Gastrocnemius medialis (tissue), 4 donors: Measurements from ENCODE around the gene MTCL1. TPM values are rescaled to one million over a fixed set of nuclear protein-coding genes. Genes with fewer than 3 reads are reported as not detected.

ENCODE experiments used
- ATAC-seq, 2 donors: fragments of 150-250 bp; one replicate each; pipeline ENCODE4 v1.9.1; 2016
- DNase-seq, 2 donors: peaks; one replicate each; pipeline ENCODE4 v3.0.0-alpha.2; 2019
- H3K27ac ChIP-seq, 4 donors: fragments of 200-600 bp; sonication (generic); 1 replicate in 1 of 4; 2 replicates in 3 of 4; pipeline ENCODE4 v1.5.1; 2016 to 2018; ENCODE audit warnings: mild to moderate bottlenecking in 2 of 4, moderate library complexity in 1 of 4
- H3K27me3 ChIP-seq, 3 donors: fragments of 200-600 bp; sonication (generic) in 2 of 3; 1 replicate in 1 of 3; 2 replicates in 2 of 3; pipeline versions ENCODE4 v1.5.1 to v1.6.0; 2016 to 2019; ENCODE audit warnings: mild to moderate bottlenecking in 1 of 3, moderate library complexity in 1 of 3
- H3K36me3 ChIP-seq, 2 donors: fragments of 200-600 bp; sonication (generic) in 1 of 2; one replicate each; pipeline ENCODE4 v1.5.1; 2017 to 2018
- H3K4me1 ChIP-seq, 2 donors: fragments of 200-600 bp; sonication (generic) in 1 of 2; one replicate each; pipeline ENCODE4 v1.5.1; 2016 to 2017; ENCODE audit warnings: mild to moderate bottlenecking in 2 of 2
- H3K4me3 ChIP-seq, 4 donors: fragments of 200-600 bp; sonication (generic) in 3 of 4; 1 replicate in 1 of 4; 2 replicates in 3 of 4; pipeline ENCODE4 v1.5.1; 2016 to 2019; ENCODE audit warnings: mild to moderate bottlenecking in 2 of 4
- H3K9me3 ChIP-seq, 3 donors: fragments of 200-600 bp; sonication (generic) in 2 of 3; 1 replicate in 1 of 3; 2 replicates in 2 of 3; pipeline ENCODE4 v1.5.1; 2016 to 2019
- POLR2A ChIP-seq, 2 donors: fragments of 450-650 bp; IDR thresholded peaks; one replicate each; pipeline ENCODE4 v1.6.1; 2017; ENCODE audit warnings: antibody characterized with exemption in 2 of 2, mild to moderate bottlenecking in 2 of 2, moderate library complexity in 2 of 2
- in situ Hi-C, 4 donors: fragments of 200-750 bp; cut with MboI; loops; one replicate each; pipeline versions ENCODE4 v1.15.0 to v1.8.0; 2017; ENCODE audit warnings: low sequenced_read_pairs in 4 of 4
- intact Hi-C: fragments of 100-400 bp; cut with DNase I; formaldehyde crosslinking; loops from one replicate; pipeline ENCODE4 v1.15.1; 2023; ENCODE audit warnings: low total_unique reads
- total RNA-seq, 4 donors: library from RNA; depleted of rRNA; stranded (reverse); fragments of >200 nt; gene quantifications; one replicate each; pipeline versions ENCODE4 v1.1.0 to v1.2.3, GENCODE V29; 2016
- TF ChIP-seq, protein P1 (sequence below), 5 experiments: fragments of 450-650 bp in 3 of 5; fragments of 200-600 bp in 2 of 5; sonication (generic) in 2 of 5; IDR thresholded peaks in 4 of 5; conservative IDR thresholded peaks in 1 of 5; 1 replicate in 4 of 5; 2 replicates in 1 of 5; pipeline ENCODE4 v1.5.1; 2016 to 2019; ENCODE audit warnings: antibody characterized with exemption in 5 of 5, mild to moderate bottlenecking in 3 of 5, moderate library complexity in 3 of 5

MTCL1 gene
- total RNA-seq, 4 donors from 2014 or later = 2.0 to 8.6 (median 3.5) TPM

DNA sequence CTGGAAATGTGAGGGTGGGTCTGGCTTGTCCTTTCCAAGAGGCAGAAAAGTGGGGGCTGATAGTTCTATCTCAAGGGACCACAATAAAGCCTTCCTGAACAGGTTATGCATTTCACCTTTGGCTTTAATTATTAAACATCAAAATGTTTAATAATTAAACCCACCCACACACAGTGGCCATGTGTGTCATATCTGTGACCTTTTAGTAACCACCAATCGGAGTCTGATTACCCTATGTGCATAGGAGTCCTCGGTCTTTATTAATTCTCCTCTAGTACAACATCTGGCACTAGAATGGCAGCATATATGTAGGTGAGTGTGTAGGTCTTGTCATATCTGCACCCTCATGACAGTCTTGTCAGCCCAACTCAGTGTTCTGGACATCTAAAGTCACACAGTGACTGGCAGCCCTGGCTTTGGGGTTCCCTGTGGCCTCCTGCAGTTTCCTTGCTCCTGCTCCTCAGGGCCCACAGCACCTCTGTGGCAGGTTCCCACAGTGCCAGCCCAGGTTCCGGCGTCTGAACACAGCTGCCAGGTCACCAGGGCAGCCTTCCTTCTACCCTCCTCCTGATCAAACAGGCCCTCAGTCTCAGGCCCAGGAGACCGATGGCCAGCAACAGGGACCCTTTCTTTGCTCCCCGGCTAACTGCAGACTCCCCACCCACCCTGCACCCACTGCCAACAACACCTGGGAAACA lies 100.9 kb downstream of the MTCL1 start:
- Histone ChIP-seq H3K4me3 (no peak overlapping the region), H3K9me3 (no peaks in the 10 kb centered on the region), H3K36me3 (no peaks in the 10 kb centered on the region), H3K4me1 (no peaks in the 10 kb centered on the region), H3K27me3 (no peaks in the 10 kb centered on the region), H3K27ac (no peak overlapping the region)
- TF ChIP-seq, protein P1, sequence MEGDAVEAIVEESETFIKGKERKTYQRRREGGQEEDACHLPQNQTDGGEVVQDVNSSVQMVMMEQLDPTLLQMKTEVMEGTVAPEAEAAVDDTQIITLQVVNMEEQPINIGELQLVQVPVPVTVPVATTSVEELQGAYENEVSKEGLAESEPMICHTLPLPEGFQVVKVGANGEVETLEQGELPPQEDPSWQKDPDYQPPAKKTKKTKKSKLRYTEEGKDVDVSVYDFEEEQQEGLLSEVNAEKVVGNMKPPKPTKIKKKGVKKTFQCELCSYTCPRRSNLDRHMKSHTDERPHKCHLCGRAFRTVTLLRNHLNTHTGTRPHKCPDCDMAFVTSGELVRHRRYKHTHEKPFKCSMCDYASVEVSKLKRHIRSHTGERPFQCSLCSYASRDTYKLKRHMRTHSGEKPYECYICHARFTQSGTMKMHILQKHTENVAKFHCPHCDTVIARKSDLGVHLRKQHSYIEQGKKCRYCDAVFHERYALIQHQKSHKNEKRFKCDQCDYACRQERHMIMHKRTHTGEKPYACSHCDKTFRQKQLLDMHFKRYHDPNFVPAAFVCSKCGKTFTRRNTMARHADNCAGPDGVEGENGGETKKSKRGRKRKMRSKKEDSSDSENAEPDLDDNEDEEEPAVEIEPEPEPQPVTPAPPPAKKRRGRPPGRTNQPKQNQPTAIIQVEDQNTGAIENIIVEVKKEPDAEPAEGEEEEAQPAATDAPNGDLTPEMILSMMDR (IDR thresholded peaks at IDR 0.05 in 4 of 5, conservative IDR thresholded peaks at IDR 0.05 in 1 of 5) = no peak
- TF ChIP-seq POLR2A (IDR thresholded peaks at IDR 0.05) = no peak
- in situ Hi-C loops = no loop called here
- no peak for DNase-seq
- ATAC-seq = no peak
- intact Hi-C loops = no loop called here

DNA sequence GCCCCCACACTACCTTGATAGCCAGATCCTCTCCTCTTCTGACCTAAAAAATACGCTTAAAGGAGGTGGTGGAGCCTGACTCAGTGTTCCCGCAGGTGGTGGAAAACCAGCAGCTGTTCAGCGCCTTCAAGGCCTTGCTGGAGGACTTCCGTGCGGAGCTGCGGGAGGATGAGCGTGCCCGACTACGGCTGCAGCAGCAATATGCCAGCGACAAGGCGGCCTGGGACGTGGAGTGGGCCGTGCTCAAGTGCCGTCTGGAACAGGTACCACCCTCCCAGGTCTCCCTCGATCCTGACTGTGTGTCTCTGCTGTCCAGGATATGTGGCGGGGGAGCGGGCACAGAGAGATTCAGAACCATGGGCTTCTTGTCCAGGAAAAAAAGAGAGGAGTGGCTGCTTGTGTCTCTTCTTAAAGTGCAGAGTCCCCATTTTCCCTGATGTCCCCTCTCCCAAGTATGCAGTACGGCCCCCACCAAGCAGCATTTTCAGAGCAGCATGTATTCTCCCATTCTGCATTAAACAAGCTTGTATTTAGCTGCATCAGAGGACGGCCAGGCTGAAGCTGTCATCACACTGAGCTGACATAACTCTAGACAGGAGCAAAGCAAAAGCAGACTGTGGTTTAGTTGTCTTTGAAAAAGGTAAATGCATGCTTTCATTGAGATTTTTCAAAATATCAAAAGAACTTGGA lies 101.6 kb downstream of the MTCL1 start:
- no peaks in the 10 kb centered on the region for H3K36me3 ChIP-seq
- ATAC-seq (no peak), DNase-seq (no peak)
- no peaks in the 10 kb centered on the region for H3K27me3 ChIP-seq
- intact Hi-C loops = no loop called here
- TF ChIP-seq, protein P1 (IDR thresholded peaks at IDR 0.05 in 4 of 5, conservative IDR thresholded peaks at IDR 0.05 in 1 of 5) = no peak
- no peak for TF ChIP-seq POLR2A (IDR thresholded peaks at IDR 0.05)
- H3K9me3 ChIP-seq = no peaks in the 10 kb centered on the region
- no peak overlapping the region for H3K4me3 ChIP-seq
- in situ Hi-C loops = no loop called here
- no peaks in the 10 kb centered on the region for H3K4me1 ChIP-seq
- no peak overlapping the region for H3K27ac ChIP-seq

GRCh38 chr18:8807488-8807805 lies 102.1 kb downstream of the MTCL1 start:
- intact Hi-C loops = no loop called here
- Histone ChIP-seq H3K4me1 (no peaks in the 10 kb centered on the region), H3K4me3 (no peak overlapping the region), H3K27ac (no peak overlapping the region), H3K27me3 (no peaks in the 10 kb centered on the region), H3K36me3 (no peaks in the 10 kb centered on the region), H3K9me3 (no peaks in the 10 kb centered on the region)
- ATAC-seq (no peak), DNase-seq (no peak)
- TF ChIP-seq POLR2A (IDR thresholded peaks at IDR 0.05) = no peak
- TF ChIP-seq, protein P1 (IDR thresholded peaks at IDR 0.05 in 4 of 5, conservative IDR thresholded peaks at IDR 0.05 in 1 of 5) = no peak
- in situ Hi-C loops = no loop called here

- Histone ChIP-seq H3K4me1 (no peaks in the 10 kb centered on the region), H3K27me3 (no peaks in the 10 kb centered on the region), H3K27ac (no peak overlapping the region), H3K4me3 (no peak overlapping the region), H3K36me3 (no peaks in the 10 kb centered on the region), H3K9me3 (no peaks in the 10 kb centered on the region)
- intact Hi-C loops (no loop called here), in situ Hi-C loops (no loop called here)
- ATAC-seq (no peak), DNase-seq (no peak)
- TF ChIP-seq, protein P1 (IDR thresholded peaks at IDR 0.05 in 4 of 5, conservative IDR thresholded peaks at IDR 0.05 in 1 of 5) = no peak
These were observed 102.6 kb downstream of the MTCL1 start for GRCh38 chr18:8808001-8808400.
